ENCODE results near the gene SBK1.

SBK1 gene

GRCh38 chr16:28304214-28304613 is 11.9 kb downstream of the SBK1 start:
- DNase-seq (ENCODE audit: low read depth in 2 of 2, low spot score in 1 of 2) = no peak

- no peak for DNase-seq (ENCODE audit: low read depth in 2 of 2, low spot score in 1 of 2)
Observed at GRCh38 chr16:28307936-28308335, 15.6 kb downstream of the SBK1 start.

- no peak for DNase-seq (ENCODE audit: low read depth in 2 of 2, low spot score in 1 of 2)
Observed at GRCh38 chr16:28308794-28309584, 16.7 kb downstream of the SBK1 start.

GRCh38 chr16:28309811-28310311 is 17.5 kb downstream of the SBK1 start:
- peak; percentile 69 to 73 for DNase-seq (ENCODE audit: low read depth in 2 of 2, low spot score in 1 of 2)

GRCh38 chr16:28310796-28311195 is 18.5 kb downstream of the SBK1 start:
- DNase-seq (ENCODE audit: low read depth in 2 of 2, low spot score in 1 of 2) = no peak

GRCh38 chr16:28311413-28311812 is 19.1 kb downstream of the SBK1 start:
- DNase-seq (ENCODE audit: low read depth in 2 of 2, low spot score in 1 of 2) = no peak

- DNase-seq (ENCODE audit: low read depth in 2 of 2, low spot score in 1 of 2) = no peak
Observed at GRCh38 chr16:28311913-28312312, 19.6 kb downstream of the SBK1 start.

- DNase-seq (ENCODE audit: low read depth in 2 of 2, low spot score in 1 of 2) = no peak
Observed at GRCh38 chr16:28312327-28312726, 20.0 kb downstream of the SBK1 start.

- no peak for DNase-seq (ENCODE audit: low read depth in 2 of 2, low spot score in 1 of 2)
Observed at GRCh38 chr16:28313587-28313986, 21.3 kb downstream of the SBK1 start.

GRCh38 chr16:28316054-28316453 is 23.7 kb downstream of the SBK1 start:
- DNase-seq (ENCODE audit: low read depth in 2 of 2, low spot score in 1 of 2) = no peak

- DNase-seq (ENCODE audit: low read depth in 2 of 2, low spot score in 1 of 2) = peak; percentile 49 to 65
Observed at GRCh38 chr16:28317040-28317880, 24.9 kb downstream of the SBK1 start.

- no peak for DNase-seq (ENCODE audit: low read depth in 2 of 2, low spot score in 1 of 2)
Observed at GRCh38 chr16:28318042-28318744, 25.9 kb downstream of the SBK1 start.

GRCh38 chr16:28319476-28320022 is 27.2 kb downstream of the SBK1 start:
- no peak for DNase-seq (ENCODE audit: low read depth in 2 of 2, low spot score in 1 of 2)

- DNase-seq (ENCODE audit: low read depth in 2 of 2, low spot score in 1 of 2) = no peak
Observed at GRCh38 chr16:28320023-28320561, 27.8 kb downstream of the SBK1 start.

GRCh38 chr16:28320741-28321140 is 28.4 kb downstream of the SBK1 start:
- no peak for DNase-seq (ENCODE audit: low read depth in 2 of 2, low spot score in 1 of 2)

GRCh38 chr16:28321700-28322411 is 29.5 kb downstream of the SBK1 start:
- no peak for DNase-seq (ENCODE audit: low read depth in 2 of 2, low spot score in 1 of 2)

- DNase-seq (ENCODE audit: low read depth in 2 of 2, low spot score in 1 of 2) = no peak
Observed at GRCh38 chr16:28324235-28324886, 32.0 kb downstream of the SBK1 start.

- no peak for DNase-seq (ENCODE audit: low read depth in 2 of 2, low spot score in 1 of 2)
Observed at GRCh38 chr16:28324887-28325279, 32.6 kb downstream of the SBK1 start.

- DNase-seq (ENCODE audit: low read depth in 2 of 2, low spot score in 1 of 2) = peak; percentile 33 to 48
Observed at GRCh38 chr16:28326881-28327610, 34.7 kb downstream of the SBK1 start.
